Raji (cell line): ENCODE data around the gene FTMT.

Source experiments
- POLR2A ChIP-seq: IDR thresholded peaks from 2 replicates; pipeline ENCODE4 v1.6.1; 2011; ENCODE audit warnings: low read depth, low read length, control low read depth; ENCODE audit not compliant: insufficient read depth

Gene FTMT

DNA sequence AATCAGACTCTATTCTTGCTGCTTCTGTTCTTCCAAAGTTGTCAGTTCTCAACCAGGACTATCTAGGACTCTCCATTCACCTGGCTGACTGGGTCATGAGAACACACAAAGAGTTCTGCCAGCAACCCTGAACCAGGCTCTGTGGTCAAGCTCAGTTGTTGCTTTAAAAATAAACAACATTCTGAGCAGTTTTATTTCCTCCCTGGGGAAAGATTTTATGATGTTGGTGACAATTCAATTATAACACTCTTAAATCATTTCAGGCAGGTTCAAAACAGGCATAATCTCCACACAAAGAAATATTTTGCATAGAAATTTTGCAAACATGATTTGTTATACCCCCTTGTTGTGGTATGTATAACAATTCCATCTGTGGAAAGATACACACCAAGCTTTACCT lies 36.0 kb downstream of the FTMT start:
- no peak for TF ChIP-seq POLR2A

DNA sequence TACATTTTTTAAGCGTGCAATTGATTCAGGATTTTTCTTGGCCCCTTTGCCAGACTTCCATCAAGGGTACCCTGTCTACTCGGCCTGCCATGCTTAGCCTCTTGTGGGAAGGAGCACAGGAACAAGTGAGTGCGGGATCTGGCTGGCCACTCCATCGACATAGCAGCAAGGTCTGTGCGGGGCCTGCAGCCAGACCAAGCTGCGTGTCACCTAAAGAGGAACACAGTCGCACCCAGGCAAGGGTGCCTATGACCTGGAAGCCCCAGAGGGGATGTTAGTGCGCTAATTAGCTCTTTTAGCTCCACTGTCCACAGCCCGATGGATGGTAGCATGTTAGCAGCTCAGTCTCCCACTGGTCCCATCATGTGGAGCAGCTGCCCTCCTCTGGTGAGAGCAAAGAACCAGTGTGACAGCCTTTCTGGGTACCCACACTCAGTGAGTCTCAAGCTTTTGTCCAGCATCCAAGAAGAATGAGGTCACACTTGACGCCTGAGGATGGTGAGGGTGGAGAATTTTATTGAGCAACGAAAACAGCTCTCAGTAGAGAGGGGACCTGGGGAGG lies 38.7 kb downstream of the FTMT start:
- TF ChIP-seq POLR2A: no peak

DNA sequence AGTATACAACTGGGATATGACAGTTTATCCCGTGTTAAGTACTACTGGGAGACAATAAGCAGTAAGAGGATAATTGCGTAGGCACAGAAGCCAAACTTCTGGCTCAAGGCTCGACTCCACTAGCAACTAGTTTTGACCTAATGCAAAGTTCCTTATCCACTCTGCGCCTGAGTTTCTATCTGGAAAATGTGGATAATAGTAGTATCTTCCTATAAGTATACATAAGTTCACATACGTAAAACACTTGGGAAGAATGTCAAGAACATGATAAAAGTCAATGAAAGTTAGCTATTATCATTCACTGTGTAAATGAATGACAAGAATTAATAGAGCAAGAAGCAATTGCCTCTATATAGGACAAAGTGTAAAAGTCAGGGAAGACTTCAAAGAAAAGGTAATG lies 45.7 kb downstream of the FTMT start:
- no peak for TF ChIP-seq POLR2A

- no peak for TF ChIP-seq POLR2A
These were observed 47.7 kb downstream of the FTMT start for GRCh38 chr5:121899346-121899745.
